Tibial nerve (tissue), 4 donors: ENCODE results near the gene IDH3A. TPM values are rescaled to one million over a fixed set of nuclear protein-coding genes. Genes with fewer than 3 reads are reported as not detected.

Source experiments
- DNase-seq, 2 donors: peaks; one replicate each; pipeline ENCODE4 v3.0.0-alpha.2; 2019; ENCODE audit warnings: low spot score in 2 of 2
- H3K27ac ChIP-seq, 4 donors: fragments of 200-600 bp; sonication (generic) in 3 of 4; one replicate each; pipeline ENCODE4 v1.5.1; 2017 to 2019; ENCODE audit warnings: mild to moderate bottlenecking in 1 of 4
- H3K27me3 ChIP-seq, 2 donors: fragments of 200-600 bp; sonication (generic) in 1 of 2; one replicate each; pipeline versions ENCODE4 v1.5.1 to v1.6.0; 2017 to 2019
- H3K36me3 ChIP-seq, 3 donors: fragments of 200-600 bp; sonication (generic); one replicate each; pipeline ENCODE4 v1.5.1; 2018 to 2019
- H3K4me1 ChIP-seq, 4 donors: fragments of 200-600 bp; sonication (generic) in 3 of 4; one replicate each; pipeline ENCODE4 v1.5.1; 2017 to 2019
- H3K4me3 ChIP-seq, 4 donors: fragments of 200-600 bp; sonication (generic) in 3 of 4; one replicate each; pipeline ENCODE4 v1.5.1; 2017 to 2019; ENCODE audit warnings: mild to moderate bottlenecking in 1 of 4, moderate library complexity in 1 of 4
- H3K9me3 ChIP-seq, 4 donors: fragments of 200-600 bp; sonication (generic) in 3 of 4; one replicate each; pipeline ENCODE4 v1.5.1; 2017 to 2019
- CTCF ChIP-seq, 5 experiments: fragments of 200-600 bp in 3 of 5; fragments of 450-650 bp in 2 of 5; sonication (generic) in 3 of 5; IDR thresholded peaks; one replicate each; pipeline ENCODE4 v1.5.1; 2016 to 2019; ENCODE audit warnings: antibody characterized with exemption in 5 of 5, mild to moderate bottlenecking in 3 of 5, moderate library complexity in 2 of 5
- EP300 ChIP-seq, 2 donors: sonication (generic); formaldehyde crosslinking; IDR thresholded peaks; one replicate each; pipeline ENCODE4 v1.6.1; 2017; ENCODE audit warnings: antibody characterized with exemption in 2 of 2, mild to moderate bottlenecking in 1 of 2
- POLR2A ChIP-seq, 2 donors: fragments of 450-650 bp; IDR thresholded peaks; one replicate each; pipeline ENCODE4 v1.6.1; 2017; ENCODE audit warnings: antibody characterized with exemption in 2 of 2, mild to moderate bottlenecking in 2 of 2, moderate library complexity in 2 of 2
- WGBS, 2 donors: methylation state at CpG; one replicate each; pipeline ENCODE4 v1.1.5; 2018; 5-methylcytosine and 5-hydroxymethylcytosine counted together
- total RNA-seq, 4 donors: library from RNA; depleted of rRNA; stranded (reverse); fragments of >200 nt; gene quantifications; one replicate each; pipeline ENCODE4 v1.1.0, GENCODE V29; 2016

Gene IDH3A
- total RNA-seq, 4 donors from 2014 or later: 46.9 to 70.7 (median 63.4) TPM

- no peak for TF ChIP-seq POLR2A (IDR thresholded peaks at IDR 0.05)
- peak; percentile 48 to 71 (median 54) for TF ChIP-seq CTCF (IDR thresholded peaks at IDR 0.05)
- TF ChIP-seq EP300 (IDR thresholded peaks at IDR 0.05): no peak
- peak in 1 of 2 donors; percentile 18 for DNase-seq
- no peaks in the 10 kb centered on the region for H3K4me1 ChIP-seq
- H3K27me3 ChIP-seq: no peaks in the 10 kb centered on the region
- H3K4me3 ChIP-seq: no peak overlapping the region
- no peak overlapping the region for H3K27ac ChIP-seq
- 26 to 28% methylated on average over 9 to 12 of the region's 12 CpGs for WGBS, 2 donors
- peaks cover 0 to 22% (median 0%) of the 10 kb centered on the region in 3 donors for H3K36me3 ChIP-seq
- no peaks in the 10 kb centered on the region for H3K9me3 ChIP-seq
Observed at GRCh38 chr15:78177447-78177873, 28.3 kb downstream of the IDH3A start.

- H3K4me1 ChIP-seq: no peaks in the 10 kb centered on the region
- no peaks in the 10 kb centered on the region for H3K27me3 ChIP-seq
- H3K9me3 ChIP-seq: no peaks in the 10 kb centered on the region
- no peak overlapping the region for H3K4me3 ChIP-seq
- TF ChIP-seq POLR2A (IDR thresholded peaks at IDR 0.05): no peak
- no peak for TF ChIP-seq CTCF (IDR thresholded peaks at IDR 0.05)
- no peak for TF ChIP-seq EP300 (IDR thresholded peaks at IDR 0.05)
- H3K27ac ChIP-seq: no peak overlapping the region
- WGBS, 2 donors: 78 to 80% methylated on average over 6 of the region's 6 CpGs
- DNase-seq: no peak
- H3K36me3 ChIP-seq: peaks cover 0 to 16% (median 0%) of the 10 kb centered on the region in 3 donors
Observed at GRCh38 chr15:78178064-78178463, 28.9 kb downstream of the IDH3A start.

GRCh38 chr15:78179286-78179840 is 30.2 kb downstream of the IDH3A start:
- H3K27ac ChIP-seq: no peak overlapping the region
- H3K9me3 ChIP-seq: no peaks in the 10 kb centered on the region
- H3K4me3 ChIP-seq: no peak overlapping the region
- no peaks in the 10 kb centered on the region for H3K27me3 ChIP-seq
- peaks cover 0 to 4% (median 0%) of the 10 kb centered on the region in 3 donors for H3K36me3 ChIP-seq
- WGBS, 2 donors: 84 to 87% methylated on average over 8 to 12 of the region's 12 CpGs
- TF ChIP-seq CTCF (IDR thresholded peaks at IDR 0.05): no peak
- TF ChIP-seq POLR2A (IDR thresholded peaks at IDR 0.05): no peak
- no peak for TF ChIP-seq EP300 (IDR thresholded peaks at IDR 0.05)
- no peak for DNase-seq
- H3K4me1 ChIP-seq: no peaks in the 10 kb centered on the region

- WGBS, 2 donors: 78 to 86% methylated on average over 5 of the region's 5 CpGs
- no peak overlapping the region for H3K4me3 ChIP-seq
- DNase-seq: no peak
- no peaks in the 10 kb centered on the region for H3K27me3 ChIP-seq
- no peak for TF ChIP-seq POLR2A (IDR thresholded peaks at IDR 0.05)
- no peak for TF ChIP-seq EP300 (IDR thresholded peaks at IDR 0.05)
- TF ChIP-seq CTCF (IDR thresholded peaks at IDR 0.05): no peak
- H3K9me3 ChIP-seq: no peaks in the 10 kb centered on the region
- H3K27ac ChIP-seq: no peak overlapping the region
- no peaks in the 10 kb centered on the region for H3K36me3 ChIP-seq
- H3K4me1 ChIP-seq: no peaks in the 10 kb centered on the region
Observed at GRCh38 chr15:78179906-78180305, 30.7 kb downstream of the IDH3A start.

GRCh38 chr15:78182336-78182700 is 33.2 kb downstream of the IDH3A start:
- Histone ChIP-seq H3K9me3 (no peaks in the 10 kb centered on the region), H3K27me3 (no peaks in the 10 kb centered on the region), H3K4me1 (no peaks in the 10 kb centered on the region), H3K36me3 (no peaks in the 10 kb centered on the region), H3K27ac (no peak overlapping the region), H3K4me3 (no peak overlapping the region)
- DNase-seq: no peak
- TF ChIP-seq EP300 (IDR thresholded peaks at IDR 0.05) (no peak), POLR2A (IDR thresholded peaks at IDR 0.05) (no peak), CTCF (IDR thresholded peaks at IDR 0.05) (no peak)
- WGBS, 2 donors: 87 to 92% methylated on average over 4 to 5 of the region's 5 CpGs
